NCI-H2196 (cell line): Measurements from ENCODE around the gene LTBP4.
A peak's percentile ranks its signal among the peaks of the same experiment; 100 is the strongest.

ENCODE experiments used
- DNase-seq: peaks from one replicate; lab custom pipeline; 2025; ENCODE audit not compliant: unreplicated experiment; lab: John Stamatoyannopoulos, UW

LTBP4 gene

DNA sequence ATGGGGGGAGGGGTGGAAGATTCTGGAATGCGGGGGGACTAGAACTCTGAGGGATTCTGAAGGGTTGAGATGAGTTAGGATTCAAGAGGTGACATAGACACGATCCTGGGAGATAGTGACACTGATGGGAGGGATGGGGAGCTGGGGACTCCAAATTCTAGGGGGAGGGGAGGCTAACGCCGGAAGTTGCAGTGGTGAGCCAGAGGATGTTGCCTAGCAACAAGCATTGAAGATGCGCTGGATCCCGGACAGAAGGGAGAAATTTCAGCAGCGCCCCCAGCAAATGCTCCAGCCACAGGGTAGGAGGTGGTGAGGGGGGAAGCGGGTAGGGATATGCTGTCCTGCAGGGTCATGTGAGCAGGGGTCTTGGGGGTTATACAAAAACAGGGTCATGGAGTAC, 6.9 kb upstream of the LTBP4 start:
- DNase-seq = peak; percentile 19

DNA sequence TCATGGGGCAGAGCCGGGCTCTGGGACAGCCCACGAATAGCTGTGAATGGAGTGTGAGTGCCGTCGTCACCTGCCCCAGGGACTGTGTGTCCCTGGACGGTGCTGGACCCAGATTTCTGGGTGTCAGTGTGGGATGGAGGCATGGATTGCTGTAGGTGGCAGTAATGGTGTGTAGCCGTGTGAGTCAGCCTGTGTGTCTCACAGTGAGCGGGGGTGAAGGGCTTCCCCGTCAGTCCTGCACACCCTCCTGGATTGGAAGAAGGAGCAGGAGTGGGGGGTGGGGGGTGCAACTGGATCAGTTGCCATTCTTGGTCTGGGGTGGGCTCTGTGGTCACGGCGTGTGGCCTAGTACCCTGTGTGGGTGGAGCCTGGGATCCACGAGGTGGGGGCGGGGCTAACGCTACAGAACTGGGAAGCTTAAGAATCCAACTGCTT, 6.5 kb upstream of the LTBP4 start:
- DNase-seq = no peak

DNA sequence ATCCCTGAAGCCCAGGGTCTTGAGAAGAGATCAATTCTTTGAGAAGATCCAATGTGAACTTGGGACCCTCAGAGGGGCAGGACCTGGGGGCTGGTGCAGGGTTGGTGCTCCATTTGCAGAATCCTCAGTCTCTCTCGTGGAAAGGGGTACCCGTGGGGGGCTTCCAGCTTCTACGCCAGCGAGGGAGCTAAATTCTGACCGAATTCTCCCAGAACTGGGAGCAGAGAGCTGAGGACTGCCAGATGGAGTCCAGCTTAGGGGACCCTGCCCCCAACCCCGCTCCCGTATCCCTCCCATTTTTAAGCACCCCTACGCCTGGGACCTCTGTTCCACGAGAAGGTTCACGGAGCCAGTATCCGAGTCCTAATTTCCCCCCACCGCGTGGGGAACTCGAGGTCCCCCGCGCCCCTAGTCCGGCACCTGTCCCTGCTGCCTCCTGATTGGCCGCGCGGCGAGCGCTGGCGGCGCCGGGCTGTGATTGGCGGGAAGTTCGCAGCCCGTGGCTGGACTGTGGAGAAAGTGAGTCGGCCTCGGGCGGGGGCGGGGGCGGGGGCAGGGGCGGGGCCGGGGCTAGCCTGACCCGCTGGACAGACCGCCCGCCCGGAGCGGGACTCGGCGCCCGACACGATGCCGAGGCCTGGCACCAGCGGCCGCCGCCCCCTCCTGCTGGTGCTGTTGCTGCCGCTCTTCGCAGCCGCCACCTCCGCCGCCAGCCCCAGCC, 4.4 kb upstream of the LTBP4 start:
- DNase-seq = peak; percentile 82

DNA sequence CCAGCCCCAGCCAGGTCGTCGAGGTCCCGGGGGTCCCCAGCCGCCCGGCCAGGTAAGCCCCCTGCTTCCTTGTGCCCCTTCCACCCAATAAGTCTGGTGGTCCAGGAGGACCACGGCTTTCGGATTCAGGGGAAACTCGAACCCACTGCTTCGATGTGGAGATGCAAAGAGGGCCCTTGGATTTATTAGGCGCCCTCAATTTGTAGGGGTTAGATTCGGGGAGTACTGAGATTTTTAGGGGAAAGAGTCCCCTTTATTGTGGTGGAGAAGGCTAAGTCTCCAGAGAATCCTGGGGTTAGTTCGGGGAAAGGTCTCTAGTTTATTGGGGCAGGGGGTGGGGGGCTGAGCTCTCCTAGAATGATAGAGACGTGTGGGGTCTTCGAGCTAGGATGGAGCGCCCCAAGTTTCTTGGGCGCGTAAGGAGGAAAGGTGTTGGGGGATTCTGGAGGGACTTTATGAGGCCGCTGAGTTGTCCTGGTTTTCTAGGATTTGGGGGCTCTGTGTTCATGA, 3.8 kb upstream of the LTBP4 start:
- no peak for DNase-seq

DNA sequence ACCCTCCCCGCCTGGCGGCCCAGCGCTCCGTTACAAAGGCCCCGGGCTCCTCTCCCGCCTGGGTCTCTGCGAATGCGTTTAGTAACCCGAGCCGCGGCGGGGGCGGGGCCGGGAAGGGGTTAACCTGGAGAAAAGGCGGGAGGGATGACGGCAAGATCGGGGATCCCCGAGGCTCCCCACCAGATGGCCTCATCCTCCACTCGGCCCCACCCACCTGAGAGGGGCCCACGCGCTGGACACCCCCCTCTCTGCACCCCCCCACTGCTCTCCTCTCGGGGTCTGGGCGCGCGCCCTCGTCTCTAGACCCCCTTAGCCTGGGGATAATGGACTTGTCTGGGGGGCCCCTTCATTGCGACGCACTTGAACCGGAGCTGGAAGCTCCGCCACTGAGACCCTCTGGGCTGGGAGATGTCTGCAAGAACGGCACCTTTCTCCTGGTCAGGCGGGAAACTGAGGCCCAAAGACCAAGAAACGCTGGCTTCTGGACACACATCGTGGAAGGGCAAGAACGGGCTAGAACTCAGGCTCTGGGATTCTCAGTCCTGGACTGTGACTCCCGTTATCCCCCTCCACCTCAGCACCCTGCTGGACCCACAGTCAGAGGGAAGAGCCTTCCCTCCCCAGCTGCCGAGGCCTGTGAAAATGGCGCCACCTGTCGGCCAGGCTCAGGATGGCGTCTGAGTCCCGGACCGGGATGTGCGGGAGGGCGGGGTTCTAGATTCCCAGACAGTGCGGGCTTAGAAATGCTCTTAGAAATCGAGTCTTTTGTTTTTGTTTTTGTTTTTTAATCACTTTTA, 2.9 kb upstream of the LTBP4 start:
- DNase-seq = peak; percentile 90

DNA sequence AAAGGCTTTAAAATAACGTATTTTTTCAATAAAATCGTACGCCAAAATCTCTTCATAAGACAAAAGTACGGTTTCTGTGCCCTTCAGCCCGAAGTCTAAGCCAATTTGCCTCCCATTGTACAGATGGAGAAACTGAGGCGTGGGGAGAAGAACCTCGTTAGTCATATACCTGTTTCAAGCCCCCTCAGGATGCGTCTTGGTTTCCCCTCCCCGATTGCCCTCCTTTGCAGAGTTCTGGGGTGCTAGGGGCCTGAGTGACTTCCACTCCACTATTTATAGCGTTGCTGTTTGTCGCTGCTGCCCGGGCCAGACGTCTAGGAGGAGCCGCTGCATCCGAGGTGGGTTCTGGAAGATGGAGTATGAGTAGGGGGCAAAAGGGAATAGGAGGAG, 2.3 kb upstream of the LTBP4 start:
- DNase-seq = no peak

DNA sequence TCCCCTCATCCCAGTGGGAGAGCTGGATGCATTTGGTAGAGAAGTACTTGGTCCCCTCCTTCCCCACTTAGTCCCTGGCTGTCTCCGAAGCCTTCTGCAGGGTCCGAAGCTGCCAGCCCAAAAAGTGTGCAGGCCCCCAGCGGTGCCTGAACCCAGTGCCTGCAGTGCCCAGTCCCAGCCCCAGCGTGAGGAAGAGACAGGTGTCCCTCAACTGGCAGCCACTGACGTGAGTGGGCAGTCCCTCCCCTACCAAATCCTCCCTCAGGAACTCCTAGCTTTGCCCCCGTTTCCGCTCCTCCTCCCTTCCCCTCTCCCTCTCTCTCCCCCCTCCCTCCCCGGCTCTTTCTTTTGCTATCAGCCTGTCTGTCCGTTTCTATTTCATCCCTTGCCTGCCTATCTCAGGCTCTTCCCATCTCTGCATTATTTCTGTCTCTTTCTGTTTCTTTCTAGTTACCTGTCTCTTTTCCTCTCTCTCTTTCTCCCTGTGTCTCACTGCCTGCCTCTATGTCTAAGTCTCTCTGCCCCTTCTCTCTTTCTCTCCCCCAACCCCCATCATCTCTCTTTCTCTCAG, 1.8 kb upstream of the LTBP4 start:
- DNase-seq = no peak

DNA sequence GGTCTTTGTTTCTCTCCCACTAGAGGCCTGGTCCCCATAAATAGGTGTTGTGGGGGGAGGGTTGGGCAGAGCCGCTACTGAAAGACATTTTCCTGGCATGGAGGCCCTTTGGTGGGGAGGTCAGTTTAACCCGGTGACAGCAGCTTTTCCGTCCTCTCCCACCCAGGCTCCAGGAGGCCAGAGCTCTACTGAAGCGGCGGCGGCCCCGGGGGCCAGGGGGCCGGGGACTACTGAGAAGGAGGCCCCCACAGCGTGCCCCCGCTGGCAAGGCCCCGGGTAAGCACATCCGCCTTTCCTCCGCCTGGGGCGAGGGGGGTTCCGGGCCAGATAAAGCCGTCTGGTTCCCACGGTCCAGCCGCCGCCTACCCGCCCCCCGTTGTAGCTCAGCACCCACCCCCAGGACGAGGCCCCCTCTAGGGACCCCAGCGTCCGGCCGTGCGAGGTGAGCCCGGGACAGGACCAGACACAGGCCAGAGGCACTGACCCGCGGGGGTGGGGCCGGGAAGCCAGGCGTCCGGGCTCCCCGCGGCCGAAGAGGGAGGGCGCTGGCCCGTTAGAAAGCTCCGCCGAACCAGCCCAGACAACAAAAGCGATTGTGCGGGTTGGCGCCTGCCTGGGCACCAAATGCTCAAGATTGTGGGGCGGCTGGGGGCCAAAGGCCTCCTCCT, 1.1 kb upstream of the LTBP4 start:
- no peak for DNase-seq

DNA sequence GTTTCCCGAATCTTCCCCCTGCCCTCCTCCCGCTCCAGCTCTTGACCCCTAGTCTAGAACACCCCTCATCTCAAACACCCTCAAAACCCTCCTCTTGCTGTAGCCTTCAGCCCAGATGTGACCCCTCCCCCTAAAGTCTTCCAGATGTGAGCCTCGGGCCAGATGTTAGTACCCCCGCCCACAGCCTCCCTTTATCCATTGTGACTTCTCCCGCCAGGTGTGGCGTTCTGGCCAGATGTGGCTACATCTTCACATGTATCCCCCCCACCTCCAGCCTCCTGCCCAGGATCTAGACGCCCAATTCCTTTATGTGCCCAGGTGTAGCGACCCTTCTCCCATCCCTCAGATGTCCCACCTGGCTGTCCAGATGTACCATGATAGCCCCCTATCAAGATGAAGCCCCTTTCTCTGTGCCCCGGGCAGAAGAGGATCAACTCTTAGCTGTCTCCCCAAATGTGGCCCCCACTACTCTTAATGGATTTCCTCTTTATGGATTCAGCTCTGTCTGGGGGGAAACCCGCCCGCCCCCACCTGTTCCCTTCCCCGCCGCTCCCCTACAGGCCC, 517 bp upstream of the LTBP4 start:
- no peak for DNase-seq

DNA sequence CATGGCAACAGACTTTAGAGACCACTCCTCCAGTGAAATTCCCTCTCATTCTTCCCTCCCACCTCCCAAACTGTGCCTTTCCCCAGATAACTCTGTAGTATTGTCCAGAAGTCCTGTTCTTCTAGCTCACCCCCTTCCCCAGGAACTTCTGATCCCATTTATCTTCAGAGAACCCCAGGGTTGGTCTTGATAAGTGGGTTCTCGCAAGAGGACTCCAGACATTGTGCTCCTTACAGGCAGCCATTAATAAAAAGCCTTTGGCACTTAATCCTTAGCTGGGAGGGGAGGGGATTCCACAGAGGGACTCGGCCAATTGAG, 1.9 kb downstream of the LTBP4 start:
- DNase-seq = no peak

DNA sequence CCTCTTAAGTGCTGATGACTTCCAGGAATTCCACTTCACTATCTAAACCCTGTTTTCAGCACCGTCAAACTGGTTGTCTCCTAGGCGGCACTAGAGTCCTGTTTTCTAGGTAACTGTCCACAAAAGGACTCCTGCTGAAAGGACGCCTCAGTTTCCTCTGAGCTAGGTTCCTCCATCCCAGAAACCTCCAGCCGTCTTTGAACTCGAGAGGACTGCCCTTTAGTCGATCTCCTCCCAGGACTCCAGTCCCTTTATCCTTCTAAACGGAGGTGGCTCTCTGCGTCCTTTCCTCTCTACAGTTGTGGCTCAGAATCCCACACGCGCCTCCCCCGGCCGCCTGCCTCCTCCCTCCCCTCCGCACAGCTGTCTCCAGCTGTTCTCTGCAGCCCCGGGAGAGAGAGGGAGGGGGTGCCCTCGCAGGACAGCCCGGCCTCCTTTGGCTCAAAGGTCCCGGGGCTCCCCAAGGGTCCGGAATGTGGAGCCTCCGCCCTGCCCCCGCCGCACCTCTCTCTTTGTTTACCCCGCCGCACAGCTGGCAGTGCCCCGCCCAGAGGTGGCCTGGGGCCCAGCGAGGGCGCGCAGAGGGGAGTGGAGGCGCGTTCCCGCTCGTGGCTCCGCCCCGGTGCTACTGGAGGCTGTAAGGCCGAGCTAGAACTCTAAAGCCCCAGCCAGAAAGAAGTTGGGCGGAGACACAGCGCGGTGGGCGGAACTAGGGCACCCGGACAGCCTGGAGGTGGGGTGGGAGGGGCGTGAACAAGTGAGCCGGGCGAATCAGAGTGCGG, 2.4 kb downstream of the LTBP4 start:
- peak; percentile 98 for DNase-seq

DNA sequence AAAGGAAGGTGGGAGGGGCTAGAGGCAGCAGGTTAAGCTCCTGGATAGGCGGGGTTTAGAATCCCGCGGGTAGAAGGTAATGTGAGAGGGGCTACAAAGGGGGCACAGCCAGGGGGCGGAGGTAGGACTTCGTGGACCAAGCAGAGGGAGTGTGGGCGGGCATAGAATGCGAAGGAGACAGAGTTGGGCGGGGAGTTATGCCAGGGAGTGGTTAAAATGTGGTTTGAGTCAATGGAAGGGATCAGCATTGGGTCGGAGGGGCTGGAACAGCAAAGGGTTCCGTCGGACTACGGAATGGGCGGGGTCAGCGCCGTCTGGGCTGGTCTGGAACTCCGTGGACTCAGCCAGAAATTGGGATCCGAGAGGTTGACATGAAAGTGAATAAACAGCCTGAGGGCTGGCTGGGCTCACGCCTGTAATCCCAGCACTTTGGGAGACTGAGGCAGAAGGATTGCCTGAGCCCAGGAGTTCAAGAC, 3.0 kb downstream of the LTBP4 start:
- no peak for DNase-seq

DNA sequence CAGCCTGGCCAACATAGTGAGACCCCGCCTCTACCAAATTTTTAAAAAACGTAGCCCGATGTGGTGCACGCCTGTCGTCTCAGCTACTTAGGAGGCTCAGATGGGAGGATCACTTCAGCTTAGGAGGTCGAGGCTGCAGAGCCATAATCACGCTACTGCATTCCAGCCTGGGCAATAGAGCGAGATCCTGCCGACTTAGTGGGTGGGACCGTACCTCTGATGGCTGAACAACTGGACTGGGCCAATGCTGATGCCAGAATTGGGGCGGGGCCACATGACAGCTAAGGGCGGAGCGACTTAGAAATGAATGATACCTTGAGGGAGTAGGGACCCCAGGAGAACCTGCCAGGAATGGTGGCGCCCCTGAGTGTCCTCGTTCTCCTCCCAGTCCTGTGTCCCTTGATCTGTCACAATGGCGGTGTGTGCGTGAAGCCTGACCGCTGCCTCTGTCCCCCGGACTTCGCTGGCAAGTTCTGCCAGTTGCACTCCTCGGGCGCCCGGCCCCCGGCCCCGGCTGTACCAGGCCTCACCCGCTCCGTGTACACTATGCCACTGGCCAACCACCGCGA, 3.6 kb downstream of the LTBP4 start:
- peak; percentile 57 for DNase-seq

DNA sequence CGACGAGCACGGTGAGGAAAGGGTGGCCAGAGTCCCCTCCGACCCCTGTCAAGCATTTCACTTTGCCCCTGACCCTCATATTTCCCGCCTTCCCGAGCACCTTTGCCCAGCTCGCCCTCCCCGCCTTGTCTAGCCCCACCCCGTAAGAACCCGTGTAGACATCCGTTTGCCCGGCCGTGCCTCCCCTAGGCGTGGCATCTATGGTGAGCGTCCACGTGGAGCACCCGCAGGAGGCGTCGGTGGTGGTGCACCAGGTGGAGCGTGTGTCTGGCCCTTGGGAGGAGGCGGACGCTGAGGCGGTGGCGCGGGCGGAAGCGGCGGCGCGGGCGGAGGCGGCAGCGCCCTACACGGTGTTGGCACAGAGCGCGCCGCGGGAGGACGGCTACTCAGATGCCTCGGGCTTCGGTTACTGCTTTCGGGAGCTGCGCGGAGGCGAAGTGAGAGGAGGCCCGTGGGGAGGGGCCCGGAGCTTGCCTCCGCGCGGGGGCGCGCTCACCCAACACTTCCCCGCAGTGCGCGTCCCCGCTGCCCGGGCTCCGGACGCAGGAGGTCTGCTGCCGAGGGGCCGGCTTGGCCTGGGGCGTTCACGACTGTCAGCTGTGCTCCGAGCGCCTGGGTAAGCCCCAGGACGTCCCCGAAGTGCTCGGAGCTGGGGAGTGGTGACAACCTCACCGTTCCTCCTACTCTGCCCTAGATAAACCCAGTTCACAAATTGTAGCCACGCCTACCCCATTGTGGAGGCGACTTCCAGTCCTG, 4.2 kb downstream of the LTBP4 start:
- DNase-seq = peak; percentile 92

DNA sequence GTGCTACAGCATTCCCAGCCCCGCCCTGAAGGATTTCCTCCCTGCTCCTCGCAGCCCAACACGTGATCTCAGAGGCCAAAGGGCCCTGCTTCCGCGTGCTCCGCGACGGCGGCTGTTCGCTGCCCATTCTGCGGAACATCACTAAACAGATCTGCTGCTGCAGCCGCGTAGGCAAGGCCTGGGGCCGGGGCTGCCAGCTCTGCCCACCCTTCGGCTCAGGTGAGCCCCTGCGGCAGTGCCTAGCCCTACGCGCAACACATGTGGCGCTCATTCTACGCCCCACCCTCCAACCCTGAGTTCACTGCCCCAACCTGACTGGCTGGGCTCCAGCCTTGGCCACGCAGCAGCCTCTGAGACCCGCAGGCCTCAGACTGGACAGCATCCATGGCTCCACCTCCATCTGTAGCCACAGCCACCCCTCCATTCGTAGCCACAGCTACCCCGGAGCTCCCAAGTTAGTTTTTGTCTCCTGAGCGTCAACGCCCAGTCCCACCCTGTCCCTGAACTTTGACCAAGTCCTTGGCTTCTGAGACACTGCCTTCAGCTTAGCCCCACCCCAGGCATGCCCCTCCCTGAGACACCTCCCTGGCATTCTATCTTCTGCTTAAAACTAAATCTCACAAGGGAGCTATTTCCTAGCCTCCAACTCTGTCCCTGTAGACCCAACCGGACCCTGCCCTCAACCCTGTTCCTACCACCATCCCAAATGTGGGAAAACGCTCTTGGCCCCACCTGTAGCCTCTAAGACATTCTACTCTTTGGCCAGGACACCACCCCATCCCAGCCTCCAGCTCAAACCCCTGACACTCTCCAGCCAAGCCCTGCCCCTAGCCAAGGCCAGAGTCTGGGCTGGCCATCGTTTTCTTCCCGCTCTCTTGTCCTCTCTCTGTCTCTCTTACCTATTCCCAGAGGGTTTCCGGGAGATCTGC, 6.4 kb downstream of the LTBP4 start:
- DNase-seq = no peak

DNA sequence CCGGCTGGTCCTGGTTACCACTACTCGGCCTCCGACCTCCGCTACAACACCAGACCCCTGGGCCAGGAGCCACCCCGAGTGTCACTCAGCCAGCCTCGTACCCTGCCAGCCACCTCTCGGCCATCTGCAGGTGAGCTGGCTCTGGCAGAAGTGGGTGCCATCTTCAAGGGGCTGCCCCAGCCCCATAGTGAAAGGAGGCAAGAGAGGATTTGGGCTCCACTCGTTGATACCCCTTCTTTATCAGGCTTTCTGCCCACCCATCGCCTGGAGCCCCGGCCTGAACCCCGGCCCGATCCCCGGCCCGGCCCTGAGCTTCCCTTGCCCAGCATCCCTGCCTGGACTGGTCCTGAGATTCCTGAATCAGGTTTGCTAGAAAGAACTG, 7.1 kb downstream of the LTBP4 start:
- no peak for DNase-seq

DNA sequence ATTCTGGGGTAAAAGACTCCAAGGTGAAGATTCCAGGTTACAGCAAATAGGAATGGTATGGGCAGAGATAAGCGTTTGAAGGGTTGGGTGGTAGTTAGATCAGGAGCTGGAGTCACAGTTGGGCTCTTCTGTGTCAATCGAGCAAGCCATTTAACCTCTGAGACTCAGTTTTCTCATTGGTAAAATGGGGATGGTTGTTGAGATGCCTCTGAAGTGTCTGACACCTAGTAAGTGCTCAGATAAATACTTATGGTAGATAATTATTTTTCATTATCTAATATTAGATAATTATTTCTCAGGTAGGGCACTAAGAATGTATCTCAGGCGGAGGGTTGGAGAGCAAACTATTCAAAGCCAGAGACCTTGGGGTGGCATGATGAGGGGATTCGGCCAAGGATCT, 7.8 kb downstream of the LTBP4 start:
- DNase-seq = no peak
